Glomerular endothelial cell (primary cell): ENCODE measurements around the gene F13B. TPM values are rescaled to one million over a fixed set of nuclear protein-coding genes. Genes with fewer than 3 reads are reported as not detected.

Experiments
- total RNA-seq: library from RNA; depleted of rRNA; stranded (reverse); fragments of >200 nt; gene quantifications from 2 replicates; pipeline ENCODE4 v1.2.3, GENCODE V29; 2015

Gene F13B
- total RNA-seq, 1 donor from 2014 or later: not detected

Other genes with a start within 250 kb of the F13B start
- not detected in 2 replicates for gene CFHR1, start 247.5 kb downstream of the F13B start, total RNA-seq
- gene CFHR4, start 179.2 kb downstream of the F13B start, total RNA-seq: not detected in 2 replicates
- gene CFHR2, start 123.5 kb downstream of the F13B start, total RNA-seq: not detected in 2 replicates
- not detected in 2 replicates for gene CFHR5, start 89.7 kb downstream of the F13B start, total RNA-seq
- gene ASPM, start 79.4 kb upstream of the F13B start, total RNA-seq: 4.5 and 11.3 TPM in 2 replicates
- gene ZBTB41, start 134.0 kb upstream of the F13B start, total RNA-seq: 4.8 and 7.0 TPM in 2 replicates
- 0.15 TPM in 1 of 2 replicates, not detected in the other for gene CRB1, start 201.0 kb upstream of the F13B start, total RNA-seq